ENCODE results near the gene PCDHGC3. TPM values are rescaled to one million over a fixed set of nuclear protein-coding genes. Genes with fewer than 3 reads are reported as not detected.

Gene PCDHGC3
- 1.6 and 1.9 TPM in 2 replicates for polyA plus RNA-seq (2011; rRNA removed)
- 1.8 and 2.9 TPM in 2 replicates for polyA plus RNA-seq (2012; cell fraction: cytosol; rRNA removed)
- 4.6 and 6.1 TPM in 2 replicates for polyA plus RNA-seq (2012; cell fraction: nucleus; rRNA removed)
- polyA plus RNA-seq (2017; fragmentation: RNase III; extraction: RNeasy Plus Mini Kit Qiagen cat#74134 plus additional on column Dnase treatment), result 4.9 to 5.3 TPM (median 5.2 TPM) in 3 replicates
- 3.5 and 3.8 TPM in 2 replicates for polyA minus RNA-seq (2011; rRNA and poly(A)+ RNA removed)

DNA sequence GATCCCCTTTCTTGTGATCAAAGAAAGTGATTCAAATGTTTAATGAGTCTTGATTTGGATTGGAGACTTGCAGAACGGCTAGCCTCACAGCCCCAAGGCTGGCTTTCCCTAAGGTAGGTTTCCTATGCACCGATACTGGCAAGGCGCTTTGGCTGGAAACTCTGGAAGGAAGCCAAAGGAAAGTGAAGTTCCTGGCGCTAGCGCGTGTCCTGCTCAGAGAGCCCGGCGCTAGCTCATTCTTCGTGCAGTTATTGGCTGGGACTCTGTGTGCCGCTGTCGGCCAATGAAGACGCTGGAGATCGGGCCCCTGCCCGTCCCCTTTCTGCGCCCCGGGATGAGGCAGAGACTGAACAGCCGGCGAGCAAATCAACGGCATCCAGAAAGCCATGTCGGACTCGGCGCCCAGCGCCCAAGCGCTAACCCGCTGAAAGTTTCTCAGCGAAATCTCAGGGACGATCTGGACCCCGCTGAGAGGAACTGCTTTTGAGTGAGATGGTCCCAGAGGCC is at the start of gene PCDHGC3:
PCDHGC3 (plus strand) TSS at position 342 of the 507 bp plus-strand sequence; CDS start at position 493, 151 bp downstream.
- no peak for FAIRE-seq
- peak; percentile 99 to 100 for ATAC-seq
- Histone ChIP-seq H3K4me3 (peak within 1 kb of the TSS; percentile 55), H3K4me1 (no peaks in the 10 kb centered on the region), H3K4me2 (peak within 1 kb of the TSS; percentile 73), H3K9me3 (no peaks in the 10 kb centered on the region; the same call in 2 of the 3 replicates), H3K27ac (peak within 1 kb of the TSS; percentile 38 to 78)
- POLR2A ChIA-PET, result no interaction called here
- 1% methylated on average over 28 of the region's 28 CpGs for WGBS (ENCODE audit: missing lambda C conversion rate)
- peak; percentile 87 to 95 for DNase-seq (ENCODE audit: low read depth in 1 of 2, low spot score in 1 of 2)
- CTCF ChIA-PET, result interaction anchor here (0.7 to 2.6 kb wide), 19 partner anchors 8 to 126 kb away, joined by 3 to 24 read pairs (median 4); partner anchors contain the start of genes PCDHGA7, PCDHGB1, PCDHGB3 and PCDHGC4
- TF ChIP-seq CBX2 (IDR thresholded peaks at IDR 0.05; ENCODE audit: borderline replicate concordance, low read depth) (no peak), RAD21 (conservative IDR thresholded peaks at IDR 0.05 in 1 of 2, IDR thresholded peaks at IDR 0.05 in 1 of 2) (peak; percentile 45 to 64), SREBF2 (IDR thresholded peaks at IDR 0.05) (no peak), JUNB (IDR thresholded peaks at IDR 0.05) (no peak), MAZ (IDR thresholded peaks at IDR 0.05; ENCODE audit: borderline replicate concordance, low read depth, low read length) (no peak), ZSCAN20 (CRISPR knock-in tag; IDR thresholded peaks at IDR 0.05) (no peak), ZFP36 (IDR thresholded peaks at IDR 0.05; ENCODE audit: borderline replicate concordance, partially characterized antibody) (no peak), RCOR1 (IDR thresholded peaks at IDR 0.05; ENCODE audit: low read depth, low read length) (no peak), KDM5A (IDR thresholded peaks at IDR 0.05) (no peak), NFE2L2 (conservative IDR thresholded peaks at IDR 0.05; ENCODE audit: low read length) (no peak), ESRRA (IDR thresholded peaks at IDR 0.05; ENCODE audit: borderline replicate concordance, low read length) (no peak), NPAS2 (CRISPR knock-in tag; IDR thresholded peaks at IDR 0.05; ENCODE audit: borderline replicate concordance) (no peak), ZNF302 (CRISPR knock-in tag; IDR thresholded peaks at IDR 0.05) (no peak), EP300 (IDR thresholded peaks at IDR 0.05) (no peak), HEYL (CRISPR knock-in tag; IDR thresholded peaks at IDR 0.05) (no peak), HDAC2 (IDR thresholded peaks at IDR 0.05) (no peak), HOXB5 (CRISPR knock-in tag; IDR thresholded peaks at IDR 0.05) (no peak), ZC3H11A (IDR thresholded peaks at IDR 0.05) (no peak), KDM1A (IDR thresholded peaks at IDR 0.05; ENCODE audit: low read depth) (no peak), TP53 (CRISPR knock-in tag; IDR thresholded peaks at IDR 0.05) (no peak), RFX5 (IDR thresholded peaks at IDR 0.05) (no peak), JUN (IDR thresholded peaks at IDR 0.05) (no peak), BHLHE40 (IDR thresholded peaks at IDR 0.05; ENCODE audit: low read depth, low read length) (no peak), POLR2AphosphoS2 (conservative IDR thresholded peaks at IDR 0.05; ENCODE audit: low read length) (no peak), FOSB (CRISPR knock-in tag; IDR thresholded peaks at IDR 0.05) (no peak), SMC3 (IDR thresholded peaks at IDR 0.05) (no peak; the same call in 2 of the 3 replicates), CHD2 (IDR thresholded peaks at IDR 0.05; ENCODE audit: low read length, partially characterized antibody) (no peak)
- TF ChIP-seq, protein P1, sequence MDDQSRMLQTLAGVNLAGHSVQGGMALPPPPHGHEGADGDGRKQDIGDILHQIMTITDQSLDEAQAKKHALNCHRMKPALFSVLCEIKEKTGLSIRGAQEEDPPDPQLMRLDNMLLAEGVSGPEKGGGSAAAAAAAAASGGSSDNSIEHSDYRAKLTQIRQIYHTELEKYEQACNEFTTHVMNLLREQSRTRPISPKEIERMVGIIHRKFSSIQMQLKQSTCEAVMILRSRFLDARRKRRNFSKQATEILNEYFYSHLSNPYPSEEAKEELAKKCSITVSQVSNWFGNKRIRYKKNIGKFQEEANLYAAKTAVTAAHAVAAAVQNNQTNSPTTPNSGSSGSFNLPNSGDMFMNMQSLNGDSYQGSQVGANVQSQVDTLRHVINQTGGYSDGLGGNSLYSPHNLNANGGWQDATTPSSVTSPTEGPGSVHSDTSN (IDR thresholded peaks at IDR 0.05), result no peak
- TF ChIP-seq, protein P2, sequence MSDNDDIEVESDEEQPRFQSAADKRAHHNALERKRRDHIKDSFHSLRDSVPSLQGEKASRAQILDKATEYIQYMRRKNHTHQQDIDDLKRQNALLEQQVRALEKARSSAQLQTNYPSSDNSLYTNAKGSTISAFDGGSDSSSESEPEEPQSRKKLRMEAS (IDR thresholded peaks at IDR 0.05), result peak; percentile 88
- TF ChIP-seq, protein P3, sequence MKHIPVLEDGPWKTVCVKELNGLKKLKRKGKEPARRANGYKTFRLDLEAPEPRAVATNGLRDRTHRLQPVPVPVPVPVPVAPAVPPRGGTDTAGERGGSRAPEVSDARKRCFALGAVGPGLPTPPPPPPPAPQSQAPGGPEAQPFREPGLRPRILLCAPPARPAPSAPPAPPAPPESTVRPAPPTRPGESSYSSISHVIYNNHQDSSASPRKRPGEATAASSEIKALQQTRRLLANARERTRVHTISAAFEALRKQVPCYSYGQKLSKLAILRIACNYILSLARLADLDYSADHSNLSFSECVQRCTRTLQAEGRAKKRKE (CRISPR knock-in tag; IDR thresholded peaks at IDR 0.05; ENCODE audit: low read depth), result no peak
- TF ChIP-seq, protein P4, sequence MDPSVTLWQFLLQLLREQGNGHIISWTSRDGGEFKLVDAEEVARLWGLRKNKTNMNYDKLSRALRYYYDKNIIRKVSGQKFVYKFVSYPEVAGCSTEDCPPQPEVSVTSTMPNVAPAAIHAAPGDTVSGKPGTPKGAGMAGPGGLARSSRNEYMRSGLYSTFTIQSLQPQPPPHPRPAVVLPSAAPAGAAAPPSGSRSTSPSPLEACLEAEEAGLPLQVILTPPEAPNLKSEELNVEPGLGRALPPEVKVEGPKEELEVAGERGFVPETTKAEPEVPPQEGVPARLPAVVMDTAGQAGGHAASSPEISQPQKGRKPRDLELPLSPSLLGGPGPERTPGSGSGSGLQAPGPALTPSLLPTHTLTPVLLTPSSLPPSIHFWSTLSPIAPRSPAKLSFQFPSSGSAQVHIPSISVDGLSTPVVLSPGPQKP (IDR thresholded peaks at IDR 0.05; ENCODE audit: low read depth, low read length), result no peak
- TF ChIP-seq, protein P5, sequence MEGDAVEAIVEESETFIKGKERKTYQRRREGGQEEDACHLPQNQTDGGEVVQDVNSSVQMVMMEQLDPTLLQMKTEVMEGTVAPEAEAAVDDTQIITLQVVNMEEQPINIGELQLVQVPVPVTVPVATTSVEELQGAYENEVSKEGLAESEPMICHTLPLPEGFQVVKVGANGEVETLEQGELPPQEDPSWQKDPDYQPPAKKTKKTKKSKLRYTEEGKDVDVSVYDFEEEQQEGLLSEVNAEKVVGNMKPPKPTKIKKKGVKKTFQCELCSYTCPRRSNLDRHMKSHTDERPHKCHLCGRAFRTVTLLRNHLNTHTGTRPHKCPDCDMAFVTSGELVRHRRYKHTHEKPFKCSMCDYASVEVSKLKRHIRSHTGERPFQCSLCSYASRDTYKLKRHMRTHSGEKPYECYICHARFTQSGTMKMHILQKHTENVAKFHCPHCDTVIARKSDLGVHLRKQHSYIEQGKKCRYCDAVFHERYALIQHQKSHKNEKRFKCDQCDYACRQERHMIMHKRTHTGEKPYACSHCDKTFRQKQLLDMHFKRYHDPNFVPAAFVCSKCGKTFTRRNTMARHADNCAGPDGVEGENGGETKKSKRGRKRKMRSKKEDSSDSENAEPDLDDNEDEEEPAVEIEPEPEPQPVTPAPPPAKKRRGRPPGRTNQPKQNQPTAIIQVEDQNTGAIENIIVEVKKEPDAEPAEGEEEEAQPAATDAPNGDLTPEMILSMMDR (IDR thresholded peaks at IDR 0.05), result peak; percentile 25; the same call in 1 of the 3 replicates
- TF ChIP-seq, protein P6, sequence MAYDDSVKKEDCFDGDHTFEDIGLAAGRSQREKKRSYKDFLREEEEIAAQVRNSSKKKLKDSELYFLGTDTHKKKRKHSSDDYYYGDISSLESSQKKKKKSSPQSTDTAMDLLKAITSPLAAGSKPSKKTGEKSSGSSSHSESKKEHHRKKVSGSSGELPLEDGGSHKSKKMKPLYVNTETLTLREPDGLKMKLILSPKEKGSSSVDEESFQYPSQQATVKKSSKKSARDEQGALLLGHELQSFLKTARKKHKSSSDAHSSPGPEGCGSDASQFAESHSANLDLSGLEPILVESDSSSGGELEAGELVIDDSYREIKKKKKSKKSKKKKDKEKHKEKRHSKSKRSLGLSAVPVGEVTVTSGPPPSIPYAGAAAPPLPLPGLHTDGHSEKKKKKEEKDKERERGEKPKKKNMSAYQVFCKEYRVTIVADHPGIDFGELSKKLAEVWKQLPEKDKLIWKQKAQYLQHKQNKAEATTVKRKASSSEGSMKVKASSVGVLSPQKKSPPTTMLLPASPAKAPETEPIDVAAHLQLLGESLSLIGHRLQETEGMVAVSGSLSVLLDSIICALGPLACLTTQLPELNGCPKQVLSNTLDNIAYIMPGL (CRISPR knock-in tag; IDR thresholded peaks at IDR 0.05; ENCODE audit: borderline replicate concordance), result no peak
- TF ChIP-seq, protein P7, sequence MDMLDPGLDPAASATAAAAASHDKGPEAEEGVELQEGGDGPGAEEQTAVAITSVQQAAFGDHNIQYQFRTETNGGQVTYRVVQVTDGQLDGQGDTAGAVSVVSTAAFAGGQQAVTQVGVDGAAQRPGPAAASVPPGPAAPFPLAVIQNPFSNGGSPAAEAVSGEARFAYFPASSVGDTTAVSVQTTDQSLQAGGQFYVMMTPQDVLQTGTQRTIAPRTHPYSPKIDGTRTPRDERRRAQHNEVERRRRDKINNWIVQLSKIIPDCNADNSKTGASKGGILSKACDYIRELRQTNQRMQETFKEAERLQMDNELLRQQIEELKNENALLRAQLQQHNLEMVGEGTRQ (IDR thresholded peaks at IDR 0.05), result 0 out of 2 replicates have a peak, but pooled peaks have one; percentile 10

All from A549 (cell line).